Transverse colon (tissue), 4 donors: ENCODE data around the gene CISH. TPM values are rescaled to one million over a fixed set of nuclear protein-coding genes. Genes with fewer than 3 reads are reported as not detected.

Source experiments
- DNase-seq: peaks from one replicate; pipeline ENCODE4 v3.0.0-alpha.2; 2019
- H3K27ac ChIP-seq, 4 donors: fragments of 200-600 bp; sonication (generic); 2 replicates each; pipeline ENCODE4 v1.5.1; 2016 to 2018; ENCODE audit warnings: inconsistent platforms in 4 of 4
- H3K27me3 ChIP-seq: fragments of 200-600 bp; sonication (generic); 2 replicates; pipeline ENCODE4 v1.5.1; 2017; ENCODE audit warnings: inconsistent platforms
- H3K36me3 ChIP-seq, 4 donors: fragments of 200-600 bp; sonication (generic); 2 replicates each; pipeline ENCODE4 v1.5.1; 2017 to 2019; ENCODE audit warnings: inconsistent platforms in 4 of 4
- H3K4me1 ChIP-seq, 4 donors: fragments of 200-600 bp; sonication (generic); 2 replicates each; pipeline ENCODE4 v1.5.1; 2017 to 2020; ENCODE audit warnings: inconsistent platforms in 4 of 4
- H3K4me3 ChIP-seq, 4 donors: fragments of 200-600 bp; sonication (generic); 1 replicate in 1 of 4; 2 replicates in 3 of 4; pipeline versions ENCODE4 v1.5.1 to v1.6.1; 2017 to 2019; ENCODE audit warnings: inconsistent platforms in 4 of 4
- H3K9me3 ChIP-seq, 2 donors: fragments of 200-600 bp; sonication (generic); 2 replicates each; pipeline ENCODE4 v1.5.1; 2017 to 2019; ENCODE audit warnings: inconsistent platforms in 2 of 2
- CTCF ChIP-seq, 5 experiments: fragments of 200-600 bp in 3 of 5; fragments of 450-650 bp in 2 of 5; sonication (generic) in 3 of 5; IDR thresholded peaks; 1 replicate in 2 of 5; 2 replicates in 3 of 5; pipeline ENCODE4 v1.5.1; 2016 to 2017; ENCODE audit warnings: antibody characterized with exemption in 5 of 5, inconsistent platforms in 3 of 5, mild to moderate bottlenecking in 2 of 5, moderate library complexity in 1 of 5
- EP300 ChIP-seq: sonication (generic); formaldehyde crosslinking; IDR thresholded peaks from one replicate; pipeline ENCODE4 v1.6.1; 2017; ENCODE audit warnings: antibody characterized with exemption, low read depth
- POLR2A ChIP-seq: fragments of 450-650 bp; IDR thresholded peaks from one replicate; pipeline ENCODE4 v1.6.1; 2016; ENCODE audit warnings: antibody characterized with exemption, mild to moderate bottlenecking, moderate library complexity
- POLR2AphosphoS5 ChIP-seq, 3 donors: sonication (generic); formaldehyde crosslinking; IDR thresholded peaks; one replicate each; pipeline ENCODE4 v1.6.1; 2016; ENCODE audit warnings: antibody characterized with exemption in 3 of 3
- WGBS, 2 donors: methylation state at CpG; one replicate each; pipeline ENCODE4 v1.1.5; 2018; ENCODE audit warnings: low coverage in 1 of 2; 5-methylcytosine and 5-hydroxymethylcytosine counted together
- in situ Hi-C, 4 donors: fragments of 200-750 bp; cut with MboI; loops; one replicate each; pipeline versions ENCODE4 v1.15.0 to v1.15.1; 2017; ENCODE audit warnings: low sequenced_read_pairs in 3 of 4, low pct_ligation_motif_present in 1 of 4, low pct_unique_long_range_greater_than_20kb in 1 of 4
- intact Hi-C: fragments of 100-400 bp; cut with DNase I; formaldehyde crosslinking; loops from one replicate; pipeline ENCODE4 v1.15.1; 2023; ENCODE audit warnings: low total_unique reads
- total RNA-seq, 4 donors: library from RNA; depleted of rRNA; stranded (reverse); fragments of >200 nt; gene quantifications; one replicate each; pipeline ENCODE4 v1.1.0, GENCODE V29; 2016

CISH gene
- total RNA-seq, 4 donors from 2014 or later, result 3.0 to 15.9 (median 9.2) TPM

DNA sequence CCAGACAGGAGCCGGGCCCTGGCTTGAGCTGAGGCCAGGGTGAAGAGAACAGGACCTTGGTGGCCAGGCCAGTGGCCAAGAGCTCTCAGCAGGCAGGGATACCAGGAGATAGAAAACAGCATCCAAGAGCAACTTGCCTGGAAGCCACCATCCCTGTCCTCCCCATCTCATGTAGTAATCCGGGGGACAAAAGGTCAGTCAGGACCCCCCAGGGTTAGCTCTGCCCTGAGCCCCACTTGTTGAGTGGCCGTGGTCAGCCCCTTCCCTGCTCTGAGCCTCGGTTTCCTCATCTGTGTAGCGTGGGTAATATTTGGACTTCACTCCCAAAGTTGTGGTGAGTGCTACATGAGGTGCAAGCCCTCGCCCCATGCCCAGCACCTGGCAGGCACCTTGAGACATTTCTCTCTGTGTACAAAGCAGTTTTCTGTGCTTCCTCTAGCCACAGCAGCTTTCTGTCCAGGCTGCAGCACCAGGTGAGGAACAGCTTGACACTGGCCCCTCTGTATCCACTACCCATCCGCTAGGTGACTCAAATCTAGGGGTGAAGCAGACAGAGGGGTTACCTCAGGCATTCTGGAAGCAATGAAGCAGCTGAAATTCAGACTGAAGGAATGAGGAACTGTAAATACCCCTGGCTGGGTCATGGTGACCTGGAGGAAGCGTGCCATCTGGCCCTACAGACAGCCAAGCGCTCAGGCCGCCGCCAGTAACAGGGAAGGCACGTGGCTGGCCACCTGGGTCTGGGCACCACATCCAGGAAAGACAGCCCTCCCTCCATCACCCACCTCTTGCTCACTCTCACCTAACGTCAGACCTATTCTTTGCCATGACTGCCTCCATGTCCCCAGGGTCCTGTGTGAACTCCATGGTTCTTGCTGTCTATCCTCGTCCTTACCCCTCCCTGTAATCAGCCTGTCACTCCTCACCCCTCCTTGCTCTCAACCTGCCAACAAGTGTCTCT is 6.7 kb downstream of the CISH start:
- peaks cover 41 to 84% (median 59%) of the 10 kb centered on the region in 4 donors for H3K4me1 ChIP-seq
- H3K27ac ChIP-seq, result peak overlapping the region; percentile 18 to 97 (median 57)
- no peaks in the 10 kb centered on the region for H3K27me3 ChIP-seq
- H3K9me3 ChIP-seq, result no peaks in the 10 kb centered on the region
- no peak overlapping the region for H3K4me3 ChIP-seq
- DNase-seq, result peak; percentile 72
- WGBS, 2 donors, result 61 to 84% methylated on average over 2 to 14 of the region's 14 CpGs
- in situ Hi-C loops, result loop anchor here in 2 of 4 donors (25.0 kb wide), 1 partner anchor 782 kb away; the partner anchor contains the start of genes MANF (in 2 of the 2) and RBM15B (in 2 of the 2)
- intact Hi-C loops, result no loop called here
- H3K36me3 ChIP-seq, result peaks cover 0 to 7% (median 0%) of the 10 kb centered on the region in 4 donors
- no peak for TF ChIP-seq CTCF (IDR thresholded peaks at IDR 0.05)
- no peak for TF ChIP-seq POLR2A
- TF ChIP-seq EP300, result no peak
- TF ChIP-seq POLR2AphosphoS5 (IDR thresholded peaks at IDR 0.05), result no peak

DNA sequence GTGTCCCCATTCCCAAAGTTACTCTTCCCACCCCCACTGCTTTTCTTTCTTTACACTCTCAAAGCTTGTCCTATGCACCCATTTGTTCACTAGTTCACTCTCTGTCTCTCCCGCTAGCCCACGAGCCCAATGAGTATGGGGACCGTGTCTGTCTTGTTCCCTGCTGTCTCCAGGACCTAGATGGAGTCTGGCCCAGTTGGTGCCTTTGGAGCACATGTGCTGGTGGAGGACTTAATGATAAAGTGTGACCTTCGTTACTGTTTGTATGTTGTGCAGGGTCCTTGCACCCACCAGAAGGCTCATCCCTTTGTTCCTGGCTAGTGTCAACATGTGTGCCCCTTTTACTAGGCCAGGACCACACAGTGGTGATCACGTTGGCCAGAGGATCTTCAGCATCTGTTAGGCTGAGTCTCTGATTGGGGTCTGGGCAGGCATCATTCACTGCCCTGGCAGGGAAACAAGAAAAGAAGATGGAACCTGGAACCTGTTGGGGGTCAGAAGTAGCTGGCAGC is 7.4 kb downstream of the CISH start:
- TF ChIP-seq EP300 (no peak), POLR2A (no peak), POLR2AphosphoS5 (IDR thresholded peaks at IDR 0.05) (no peak), CTCF (IDR thresholded peaks at IDR 0.05) (no peak)
- Histone ChIP-seq H3K4me1 (peaks cover 34 to 84% (median 55%) of the 10 kb centered on the region in 4 donors), H3K27me3 (no peaks in the 10 kb centered on the region), H3K9me3 (no peaks in the 10 kb centered on the region), H3K4me3 (no peak overlapping the region), H3K36me3 (peaks cover 0 to 7% (median 0%) of the 10 kb centered on the region in 4 donors), H3K27ac (peak overlapping the region in 3 of 4 donors; percentile 92 to 98 (median 97))
- intact Hi-C loops (no loop called here), in situ Hi-C loops (loop anchor here in 2 of 4 donors (25.0 kb wide), 1 partner anchor 783 kb away; the partner anchor contains the start of genes MANF (in 2 of the 2) and RBM15B (in 2 of the 2))
- no peak for DNase-seq
- 87% methylated on average over 5 of the region's 5 CpGs; no CpG with 5 or more reads in 1 of the 2 donors for WGBS, 2 donors

GRCh38 chr3:50603261-50604109 is 8.1 kb downstream of the CISH start:
- H3K36me3 ChIP-seq, result peaks cover 0 to 7% (median 0%) of the 10 kb centered on the region in 4 donors
- H3K27ac ChIP-seq, result peak overlapping the region; percentile 91 to 98 (median 94)
- TF ChIP-seq POLR2A (no peak), CTCF (IDR thresholded peaks at IDR 0.05) (no peak), EP300 (no peak), POLR2AphosphoS5 (IDR thresholded peaks at IDR 0.05) (no peak)
- intact Hi-C loops, result no loop called here
- no peak overlapping the region for H3K4me3 ChIP-seq
- peaks cover 31 to 79% (median 53%) of the 10 kb centered on the region in 4 donors for H3K4me1 ChIP-seq
- no peak for DNase-seq
- H3K9me3 ChIP-seq, result no peaks in the 10 kb centered on the region
- in situ Hi-C loops, result loop anchor here in 2 of 4 donors (25.0 kb wide), 1 partner anchor 784 kb away; the partner anchor contains the start of genes MANF (in 2 of the 2) and RBM15B (in 2 of the 2)
- 69% methylated on average over 4 of the region's 4 CpGs; no CpG with 5 or more reads in 1 of the 2 donors for WGBS, 2 donors
- H3K27me3 ChIP-seq, result no peaks in the 10 kb centered on the region
